Right renal pelvis (tissue), 4 donors: ENCODE measurements around the gene COL25A1. TPM values are rescaled to one million over a fixed set of nuclear protein-coding genes. Genes with fewer than 3 reads are reported as not detected.

Source experiments
- DNase-seq, 4 donors: peaks; one replicate each; pipeline ENCODE4 v3.0.0-alpha.2; 2013; ENCODE audit warnings: low read depth in 4 of 4, low spot score in 3 of 4, missing footprints in 1 of 4
- polyA plus RNA-seq, 4 donors: library from polyadenylated mRNA; unstranded; fragments of 120-200 nt; gene quantifications; one replicate each; pipeline ENCODE4 v1.2.1, GENCODE V29; 2013; ENCODE audit not compliant: insufficient read length in 4 of 4

COL25A1 gene
- polyA plus RNA-seq, 4 donors: 11.9 to 23.9 (median 17.1) TPM

GRCh38 chr4:109218288-109218687 is 84.2 kb downstream of the COL25A1 start:
- no peak for DNase-seq

- DNase-seq: no peak
Observed at GRCh38 chr4:109216085-109216696, 86.3 kb downstream of the COL25A1 start.

- DNase-seq: no peak
Observed at GRCh38 chr4:109215506-109215905, 87.0 kb downstream of the COL25A1 start.

DNA sequence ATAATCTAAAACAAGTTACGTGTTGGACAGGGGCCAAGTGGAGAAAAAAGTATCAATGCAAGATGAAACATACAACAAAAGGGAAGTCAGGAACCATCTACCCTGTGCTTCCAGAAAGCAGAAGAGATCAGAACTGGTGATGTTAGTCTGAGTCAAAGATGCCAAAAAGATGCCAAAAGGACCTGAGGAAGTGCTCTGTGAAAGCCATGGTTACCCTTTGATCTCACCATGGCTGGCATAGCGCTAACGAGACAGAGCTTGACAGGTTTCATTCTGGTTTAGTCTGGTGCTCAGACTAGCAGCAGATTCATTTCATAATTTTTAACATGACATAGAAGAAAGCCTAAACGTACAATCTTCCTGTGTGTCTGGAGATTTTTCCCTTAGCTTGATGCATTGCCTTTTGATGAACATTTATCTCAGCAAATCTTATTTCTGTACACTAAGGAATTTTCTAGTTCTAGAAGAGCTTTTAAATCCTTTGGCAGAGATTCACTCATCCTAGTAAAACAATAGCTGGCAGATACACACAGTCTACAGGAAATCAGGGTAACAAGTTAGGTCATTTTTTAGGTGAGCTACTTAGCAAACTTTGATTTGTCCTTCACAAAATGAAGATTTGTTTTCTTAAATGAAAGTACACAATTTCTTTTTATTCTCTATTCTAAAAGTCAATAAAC is 87.7 kb downstream of the COL25A1 start:
- no peak for DNase-seq

DNA sequence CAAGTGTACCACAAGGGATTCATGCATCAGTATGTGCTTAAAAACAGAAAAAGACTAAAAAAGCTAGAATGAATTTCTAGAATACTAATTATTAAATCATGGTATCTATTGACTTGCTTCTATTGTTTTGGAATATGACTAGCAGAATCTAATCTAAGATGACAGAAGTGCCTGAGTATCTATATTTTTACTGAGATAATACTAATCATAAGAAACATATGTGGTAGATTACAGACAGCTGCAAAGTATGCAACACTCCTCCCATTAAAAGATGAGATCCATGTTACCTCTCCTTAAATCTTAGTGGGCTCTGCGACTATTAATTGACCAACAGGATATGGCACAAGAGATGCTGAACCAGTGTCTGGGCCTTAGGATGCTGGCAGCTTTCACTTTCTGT is 89.4 kb downstream of the COL25A1 start:
- DNase-seq: no peak

DNA sequence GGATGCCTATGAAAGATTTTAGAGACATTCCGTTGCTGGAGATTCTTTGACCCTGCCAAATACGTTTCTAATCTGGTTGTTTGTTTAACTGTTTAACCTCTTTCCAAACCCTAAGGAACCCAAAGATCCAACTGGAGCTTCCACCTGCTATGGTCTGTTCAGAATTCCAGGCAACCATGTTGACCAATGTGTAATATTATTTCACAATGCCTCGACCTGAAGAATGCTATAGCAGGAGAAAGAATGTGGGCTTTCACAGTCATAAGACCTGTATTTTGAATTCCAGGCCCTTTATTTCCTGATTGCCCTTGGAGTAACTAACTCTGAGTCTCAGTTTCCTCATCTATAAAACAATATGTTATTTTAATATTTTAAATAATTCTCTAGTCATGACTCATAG is 90.8 kb downstream of the COL25A1 start:
- DNase-seq: no peak

DNA sequence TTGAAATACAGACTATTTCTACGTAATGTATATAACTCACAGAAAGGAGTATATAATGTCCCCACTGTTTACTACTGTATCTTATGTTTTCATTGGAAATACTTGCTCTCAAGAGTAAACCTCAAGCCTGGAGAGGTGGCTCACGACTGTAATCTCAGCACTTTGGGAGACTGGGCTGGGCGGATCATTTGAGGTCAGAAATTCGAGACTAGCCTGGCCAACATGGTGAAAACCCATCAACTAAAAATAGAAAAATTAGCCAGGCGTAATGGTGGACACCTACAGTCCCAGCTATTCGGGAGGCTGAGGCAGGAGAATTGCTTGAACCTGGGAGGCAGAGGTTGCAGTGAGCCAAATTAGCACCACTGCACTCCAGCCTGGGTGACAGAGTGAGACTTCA is 92.8 kb downstream of the COL25A1 start:
- DNase-seq: no peak

DNA sequence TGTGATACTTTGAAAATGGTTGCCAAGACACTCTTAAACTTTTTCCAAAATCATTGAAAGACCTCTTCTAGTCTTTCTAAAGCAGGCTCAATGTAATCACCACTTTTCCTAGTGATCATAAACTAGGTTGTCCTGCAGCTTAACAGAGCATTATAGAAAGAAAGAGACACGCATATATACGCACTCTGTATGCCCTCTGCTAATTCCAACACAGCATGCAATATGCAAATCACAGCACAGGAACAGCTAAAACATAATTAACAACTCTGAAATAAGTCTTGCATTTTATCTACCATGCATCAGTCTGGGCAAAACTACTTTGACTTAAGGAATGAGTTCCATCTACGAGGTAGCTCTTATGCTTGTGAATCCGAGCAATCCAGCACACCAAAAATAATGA is 94.6 kb downstream of the COL25A1 start:
- DNase-seq: no peak

- DNase-seq: peak in 1 of 4 donors; percentile 44
Observed at GRCh38 chr4:109207061-109207460, 95.4 kb downstream of the COL25A1 start.

DNA sequence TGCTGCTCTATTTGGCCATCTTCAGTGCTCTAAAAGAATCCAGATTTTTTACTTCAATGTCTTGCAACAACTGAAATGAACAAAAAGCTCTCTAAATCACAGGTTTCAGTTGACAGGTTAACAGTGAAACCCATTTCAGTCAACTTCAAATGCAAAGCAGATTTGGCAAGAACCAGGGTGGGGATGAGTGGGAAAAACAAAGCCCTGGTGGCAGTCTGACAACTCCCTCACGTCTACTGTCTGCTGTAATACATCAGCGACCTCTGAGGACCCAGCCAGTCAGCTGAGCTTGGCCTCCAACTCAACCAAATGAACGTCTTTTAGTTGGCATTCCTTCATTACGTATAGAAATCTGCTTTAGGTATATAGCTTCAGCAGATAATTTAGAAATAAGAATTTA is 95.8 kb downstream of the COL25A1 start:
- no peak for DNase-seq

- no peak for DNase-seq
Observed at GRCh38 chr4:109205186-109205585, 97.3 kb downstream of the COL25A1 start.

DNA sequence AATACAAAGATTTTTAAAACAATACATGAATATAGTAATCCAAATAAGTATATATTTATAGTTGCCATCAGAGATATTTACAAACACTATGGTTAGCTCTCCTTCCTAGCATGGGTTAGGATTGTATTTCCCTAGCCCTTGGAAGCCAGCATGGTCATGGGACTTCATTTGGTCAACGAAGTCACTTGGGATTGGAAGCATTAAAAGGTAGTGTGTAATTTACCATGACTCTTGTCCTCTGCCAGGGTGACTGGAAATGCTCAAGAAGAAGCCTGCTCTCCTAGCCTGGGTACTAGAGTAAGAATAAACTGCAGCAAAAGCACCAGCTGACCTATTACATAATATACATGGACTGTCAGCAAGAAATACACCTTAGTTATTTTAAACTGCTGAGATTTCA is 102.9 kb downstream of the COL25A1 start:
- DNase-seq: no peak

GRCh38 chr4:109195646-109196045 is 106.8 kb downstream of the COL25A1 start:
- DNase-seq: no peak

DNA sequence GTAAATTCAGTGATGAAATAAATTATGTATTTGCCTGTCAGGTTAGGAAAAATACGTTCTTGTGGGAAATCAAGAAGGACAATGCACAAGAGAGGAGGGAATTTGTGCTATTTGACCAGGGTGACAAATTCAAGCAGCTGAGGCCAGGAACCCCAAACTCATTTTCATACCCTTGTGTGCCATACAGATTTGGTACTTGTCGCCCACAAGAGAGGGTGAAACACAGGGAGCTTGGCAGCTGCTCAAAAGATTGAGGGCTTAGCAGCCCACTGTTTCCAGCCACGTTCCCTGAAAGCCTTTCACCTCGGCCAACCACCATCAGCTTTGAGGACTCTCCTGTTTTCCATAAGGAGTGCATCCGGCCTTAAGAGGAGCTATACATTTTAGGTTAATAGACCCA is 111.2 kb downstream of the COL25A1 start:
- no peak for DNase-seq

GRCh38 chr4:109186458-109186945 is 116.0 kb downstream of the COL25A1 start:
- no peak for DNase-seq

GRCh38 chr4:109185951-109186350 is 116.5 kb downstream of the COL25A1 start:
- DNase-seq: no peak

DNA sequence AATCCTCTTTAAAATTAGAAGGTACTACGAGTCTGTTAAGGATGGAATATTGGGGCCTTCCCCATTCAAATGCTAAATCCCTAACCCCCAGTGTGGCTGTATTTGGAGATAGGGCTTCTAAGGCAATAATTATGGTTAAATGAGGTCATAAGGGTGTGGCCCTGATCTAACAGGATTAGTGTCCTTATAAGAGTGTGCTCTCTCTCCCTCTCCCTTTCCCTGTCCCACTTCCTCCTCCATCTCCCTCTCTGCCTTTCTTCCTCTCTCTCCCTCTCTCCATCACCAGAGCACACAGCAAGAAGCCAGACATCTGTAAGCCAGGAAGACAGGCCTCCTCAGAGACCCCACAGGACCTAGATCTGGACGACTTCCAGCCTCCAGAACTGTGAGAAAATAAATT is 116.9 kb downstream of the COL25A1 start:
- no peak for DNase-seq

DNA sequence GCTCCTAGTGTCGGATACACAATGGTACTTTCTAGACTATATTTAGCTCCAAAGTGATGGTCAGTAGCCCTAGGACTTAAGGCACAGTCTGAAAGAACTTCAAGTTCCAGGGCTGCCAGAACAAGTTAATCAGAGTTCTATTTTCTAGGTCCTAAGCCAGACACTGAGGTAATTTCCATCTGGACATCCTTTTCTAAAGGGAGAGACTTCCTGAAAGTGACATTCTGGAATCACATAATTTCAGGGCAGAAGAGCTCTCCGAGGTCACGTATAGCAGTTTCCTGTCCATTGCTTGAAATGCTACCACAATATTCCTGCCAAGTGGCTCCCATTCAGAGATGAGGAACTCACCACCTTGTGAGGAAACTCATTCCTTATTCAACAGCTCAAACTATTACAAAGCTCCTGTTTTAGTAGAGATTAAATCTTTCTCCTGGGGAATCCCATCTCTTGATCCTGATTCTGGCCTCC is 117.9 kb downstream of the COL25A1 start:
- no peak for DNase-seq

DNA sequence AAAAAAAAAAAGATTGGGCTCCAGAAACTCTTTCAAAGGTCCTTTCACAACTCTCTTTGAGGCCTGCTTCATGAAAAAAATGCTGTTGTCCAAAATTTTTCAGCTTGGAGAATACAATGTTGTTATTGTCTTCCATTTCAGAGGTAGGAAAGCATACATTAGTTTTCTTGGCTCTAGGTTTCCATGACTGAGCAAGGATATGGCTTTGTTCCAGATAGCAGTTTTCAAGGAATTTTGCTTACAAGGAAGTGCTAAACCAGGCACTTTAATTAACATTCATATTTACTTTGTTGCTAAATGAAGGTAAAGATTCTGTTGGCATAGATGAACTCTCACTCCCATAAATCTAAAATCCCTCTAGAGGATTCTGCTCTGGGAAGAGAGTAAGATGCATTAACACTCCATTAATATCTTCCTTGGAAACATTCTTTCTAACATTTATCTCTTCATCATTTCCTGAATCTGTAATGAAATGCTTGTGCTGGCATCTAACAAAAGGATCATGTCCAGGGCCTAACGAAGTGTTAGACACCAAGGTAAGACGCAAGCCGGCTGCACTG is 118.4 kb downstream of the COL25A1 start:
- DNase-seq: no peak

GRCh38 chr4:109182696-109183095 is 119.8 kb downstream of the COL25A1 start:
- no peak for DNase-seq

DNA sequence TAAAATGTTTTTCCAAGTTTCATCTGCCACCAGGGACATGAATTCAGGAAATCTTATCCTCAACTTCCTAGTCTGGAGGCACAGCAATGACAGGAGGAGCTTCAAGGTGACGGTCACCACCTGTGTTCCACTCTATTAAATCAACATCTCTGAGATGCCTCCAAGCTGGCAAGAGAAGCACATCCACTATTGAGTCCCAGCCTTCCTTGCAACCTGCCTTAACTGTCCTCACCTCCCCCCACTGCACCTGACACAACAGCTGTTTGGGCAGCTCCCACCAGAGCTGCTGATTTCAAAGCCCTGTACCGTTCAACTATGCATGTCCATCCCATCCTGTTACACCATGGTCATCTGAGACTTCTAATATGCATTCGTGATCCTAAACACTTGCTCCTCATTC is 123.4 kb downstream of the COL25A1 start:
- DNase-seq: peak in 1 of 4 donors; percentile 20
